ENCODE measurements around the gene NEUROG1.

NEUROG1 gene, protein sequence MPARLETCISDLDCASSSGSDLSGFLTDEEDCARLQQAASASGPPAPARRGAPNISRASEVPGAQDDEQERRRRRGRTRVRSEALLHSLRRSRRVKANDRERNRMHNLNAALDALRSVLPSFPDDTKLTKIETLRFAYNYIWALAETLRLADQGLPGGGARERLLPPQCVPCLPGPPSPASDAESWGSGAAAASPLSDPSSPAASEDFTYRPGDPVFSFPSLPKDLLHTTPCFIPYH

DNA sequence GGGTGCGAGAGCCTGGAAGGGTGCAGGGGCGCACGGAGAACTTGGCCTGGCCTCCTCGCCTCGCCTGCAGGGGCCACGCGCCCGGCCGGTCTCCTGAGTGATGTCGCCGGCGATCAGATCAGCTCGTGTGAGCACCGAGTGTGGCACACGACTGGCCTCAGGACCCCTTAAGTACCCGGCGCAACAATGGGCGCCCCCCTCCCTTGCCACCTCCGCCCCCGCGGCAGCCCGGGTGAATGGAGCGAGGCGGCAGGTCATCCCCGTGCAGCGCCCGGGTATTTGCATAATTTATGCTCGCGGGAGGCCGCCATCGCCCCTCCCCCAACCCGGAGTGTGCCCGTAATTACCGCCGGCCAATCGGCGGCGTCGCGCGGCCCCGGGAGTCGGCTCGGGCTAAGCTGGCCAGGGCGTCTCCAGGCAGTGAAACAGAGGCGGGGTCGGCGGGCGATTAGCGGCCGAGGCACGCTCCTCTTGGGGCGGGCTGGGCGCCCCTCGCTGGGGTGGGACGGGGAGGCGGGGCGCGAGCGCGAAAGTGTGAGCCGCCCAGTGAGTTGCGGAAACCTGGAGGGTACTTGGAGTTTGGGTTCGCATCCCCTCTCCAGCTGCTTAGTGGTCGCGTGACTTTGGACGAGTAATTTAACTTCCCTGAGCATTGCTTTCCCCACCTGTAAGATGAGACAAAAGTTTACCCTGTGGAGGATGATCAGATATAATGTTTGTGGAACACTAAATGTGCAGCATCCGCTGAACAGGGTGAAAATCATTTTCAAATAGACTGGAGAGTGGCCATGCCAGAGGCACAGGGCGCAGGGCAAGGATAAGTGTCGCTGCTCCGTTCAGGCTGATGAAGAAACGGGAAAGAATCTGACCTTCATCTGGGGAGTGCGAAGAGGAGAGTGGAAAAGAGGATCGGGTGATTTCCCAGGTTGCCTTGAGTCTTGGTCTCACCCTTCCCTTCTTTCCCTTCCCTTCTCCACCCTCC is at the start of gene NEUROG1:
NEUROG1 (minus strand) TSS at position 145 of the 982 bp plus-strand sequence. CDS start 274 bp downstream, outside the sequence.
- no peak for DNase-seq

DNA sequence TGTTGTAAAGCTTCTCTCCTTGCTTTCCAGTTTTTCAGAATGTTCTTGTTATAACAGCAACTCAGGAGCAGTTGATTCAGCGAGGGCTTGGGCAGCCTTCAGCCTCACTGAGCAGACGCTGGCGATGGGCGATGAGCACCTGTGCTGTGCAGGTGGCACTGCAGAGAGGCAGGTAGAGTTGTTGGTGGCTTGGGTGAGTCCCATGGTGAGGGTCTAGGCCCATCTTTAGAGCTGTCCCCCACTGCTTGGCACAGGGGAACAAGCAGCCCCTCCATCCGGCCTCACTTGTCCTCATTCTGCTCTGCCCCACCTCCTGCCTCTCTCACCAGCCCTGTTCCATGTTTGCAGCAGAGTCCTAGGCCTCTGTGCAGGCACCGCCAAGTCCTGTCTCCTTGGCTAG is 49.2 kb upstream of the NEUROG1 start:
- DNase-seq, result no peak

DNA sequence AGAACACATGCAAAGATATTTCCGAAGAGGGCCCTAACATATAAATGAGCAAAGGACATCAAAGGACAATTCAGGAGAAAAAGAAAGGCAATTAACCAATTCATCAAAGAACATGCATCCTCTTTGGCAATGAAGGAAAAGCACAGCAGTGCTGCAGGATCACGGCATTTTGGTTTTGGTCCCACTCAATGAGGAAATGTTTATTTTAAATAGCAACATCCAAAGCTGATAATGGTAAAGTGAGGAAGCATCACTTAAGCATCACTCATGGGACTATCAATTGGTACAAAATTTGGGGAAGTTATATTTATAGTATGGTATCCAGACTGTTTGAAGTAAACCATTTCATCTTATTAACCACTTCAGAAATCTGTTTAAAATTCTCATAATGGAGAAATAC is 48.5 kb upstream of the NEUROG1 start:
- DNase-seq, result no peak

GRCh38 chr5:135582099-135582781 is 46.5 kb upstream of the NEUROG1 start:
- no peak for DNase-seq

- no peak for DNase-seq
Measured at GRCh38 chr5:135578685-135579341, 43.0 kb upstream of the NEUROG1 start, which contains the start of gene CXCL14. TSS of gene CXCL14 (minus strand) at chr5:135578991. CDS start at chr5:135578778, 213 bp downstream.

- no peak for DNase-seq
Measured at GRCh38 chr5:135578305-135578684, 42.5 kb upstream of the NEUROG1 start.

DNA sequence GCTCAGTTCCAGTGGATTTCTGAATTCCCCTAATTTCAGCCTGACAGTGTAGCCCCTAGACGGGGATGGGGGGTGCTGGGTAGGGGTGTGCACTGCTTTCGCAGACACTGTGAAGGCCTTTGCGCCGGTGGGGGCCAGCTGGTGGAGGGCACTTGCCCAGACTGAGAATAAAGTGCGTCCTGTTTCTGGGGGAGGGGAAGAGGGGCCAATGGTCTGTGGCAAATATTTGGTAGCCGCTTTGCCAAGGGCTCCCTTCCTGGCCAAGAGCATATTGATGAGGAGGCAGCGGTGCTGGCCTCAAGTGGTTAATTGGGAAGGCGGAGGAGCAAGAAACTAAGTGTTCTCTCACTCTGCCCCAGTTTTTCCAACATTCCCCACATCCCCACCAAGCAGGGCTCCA is 41.7 kb upstream of the NEUROG1 start:
- no peak for DNase-seq

DNA sequence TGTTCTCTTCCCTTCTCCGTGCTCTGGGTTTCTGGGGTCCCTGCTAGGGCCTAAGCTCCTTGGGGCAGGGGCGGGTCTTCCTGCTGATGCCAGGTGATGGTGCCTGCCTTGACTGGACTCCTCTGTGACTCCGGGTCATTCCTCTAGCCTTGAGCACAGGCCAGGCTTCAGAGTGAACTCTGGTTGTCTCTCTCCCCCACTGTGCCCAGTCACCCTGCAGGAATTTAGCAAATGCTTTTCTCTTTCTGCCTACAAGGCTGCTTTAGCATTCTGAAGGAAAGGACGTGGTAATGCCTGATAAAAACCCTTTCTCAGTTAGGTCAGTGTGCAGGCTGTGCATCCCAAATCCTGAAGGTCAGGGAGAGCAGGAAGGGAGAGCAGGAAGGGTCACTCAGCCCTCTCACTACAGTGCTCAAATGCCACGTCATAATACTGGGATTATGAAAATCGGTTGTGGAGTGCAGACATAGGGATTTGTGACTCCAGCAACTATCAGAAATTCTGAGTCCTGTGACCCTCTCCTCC is 40.4 kb upstream of the NEUROG1 start:
- DNase-seq, result no peak

GRCh38 chr5:135574493-135574892 is 38.7 kb upstream of the NEUROG1 start:
- DNase-seq, result no peak

- DNase-seq, result no peak
Measured at GRCh38 chr5:135571902-135572301, 36.1 kb upstream of the NEUROG1 start.

GRCh38 chr5:135571066-135571609 is 35.4 kb upstream of the NEUROG1 start:
- no peak for DNase-seq

GRCh38 chr5:135570453-135570764 is 34.6 kb upstream of the NEUROG1 start:
- no peak for DNase-seq

- DNase-seq, result no peak
Measured at GRCh38 chr5:135569755-135570452, 34.1 kb upstream of the NEUROG1 start.

DNA sequence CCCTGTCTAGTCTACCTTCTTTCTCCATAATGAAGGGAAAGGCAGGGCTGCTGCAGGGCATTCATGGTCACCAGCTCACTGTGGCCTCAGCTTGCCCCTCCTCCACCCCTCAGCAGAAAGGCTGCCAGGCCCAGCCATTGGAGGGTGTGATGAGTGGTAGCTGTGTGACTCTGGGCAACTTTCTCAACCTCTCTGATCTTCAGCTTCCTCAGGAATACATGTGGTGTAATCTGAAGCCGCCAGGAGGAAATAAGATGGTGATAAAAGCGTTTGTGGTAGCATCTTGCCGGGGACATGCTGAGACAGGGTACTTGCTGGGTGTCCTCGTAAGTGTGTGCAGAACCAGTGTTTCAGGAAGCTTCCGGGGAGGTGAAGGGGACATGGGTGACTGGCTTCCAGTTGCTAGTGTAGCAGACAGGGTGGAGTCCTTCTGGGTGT is 33.2 kb upstream of the NEUROG1 start:
- DNase-seq, result no peak

DNA sequence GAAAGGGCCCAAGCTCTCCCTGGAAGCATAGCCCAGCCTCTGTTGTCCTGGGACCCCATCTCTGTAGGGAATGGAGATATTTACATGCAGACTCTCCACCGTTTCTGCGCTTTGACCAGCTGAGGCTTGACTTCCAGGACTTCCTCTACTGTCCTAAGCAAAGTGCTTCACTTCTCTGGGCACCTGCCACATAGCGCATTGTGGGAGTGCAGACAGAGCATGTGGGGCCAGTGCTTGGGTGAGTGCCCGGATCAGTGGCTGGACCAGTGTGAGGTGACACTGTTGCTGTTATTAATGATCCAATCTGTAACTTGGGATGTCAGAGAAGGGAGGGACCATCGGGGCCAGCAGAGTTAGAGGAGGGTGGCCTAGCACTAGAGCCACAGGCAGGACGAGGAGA is 32.5 kb upstream of the NEUROG1 start:
- DNase-seq, result no peak

GRCh38 chr5:135567661-135568060 is 31.9 kb upstream of the NEUROG1 start:
- no peak for DNase-seq

DNA sequence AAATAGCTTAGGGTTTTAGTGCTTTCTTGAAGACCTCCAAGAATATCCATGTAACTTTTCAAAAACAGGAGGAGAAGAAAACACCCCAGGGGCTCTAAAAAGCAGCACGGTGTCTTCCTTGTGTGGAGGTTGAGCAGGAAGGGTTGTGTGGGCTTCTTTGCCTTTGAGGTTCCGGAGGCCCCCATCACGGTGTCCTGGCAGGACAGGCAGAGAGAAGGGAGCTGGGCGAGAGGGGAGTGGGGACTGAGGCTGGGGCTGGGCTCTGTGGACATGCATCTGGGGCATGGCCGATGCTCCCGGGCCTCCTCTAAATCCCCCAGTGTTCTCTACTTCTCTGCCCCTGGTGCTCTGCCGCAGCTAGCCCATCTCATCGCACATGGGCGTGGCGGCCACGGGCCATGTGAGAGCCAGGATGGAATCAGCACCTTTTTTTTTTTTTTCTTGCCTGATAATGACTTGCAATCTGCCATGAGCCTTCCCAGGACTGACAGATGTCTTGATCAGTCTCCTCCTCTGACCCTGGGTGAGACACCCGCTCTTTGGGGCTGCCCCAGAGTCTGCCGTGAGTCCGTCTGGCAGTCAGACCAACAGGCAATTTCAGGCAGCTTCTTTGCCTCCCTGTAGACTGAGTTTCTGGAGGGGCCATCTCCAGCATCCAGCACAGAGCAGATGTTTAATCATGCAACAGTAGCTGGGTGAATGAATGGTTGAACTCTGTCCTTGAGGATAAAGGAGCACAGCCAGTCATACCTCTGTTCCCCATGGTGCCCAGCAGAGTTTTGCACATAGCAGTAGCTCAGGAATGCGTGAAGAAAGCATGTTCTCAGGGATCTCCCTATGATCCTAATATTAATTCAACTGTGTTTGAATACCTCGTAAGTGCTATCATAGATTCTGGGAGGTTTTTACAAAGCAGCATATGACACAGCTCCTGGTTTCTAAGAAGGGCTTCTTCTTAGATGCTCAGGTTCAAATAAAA is 30.9 kb upstream of the NEUROG1 start:
- no peak for DNase-seq

DNA sequence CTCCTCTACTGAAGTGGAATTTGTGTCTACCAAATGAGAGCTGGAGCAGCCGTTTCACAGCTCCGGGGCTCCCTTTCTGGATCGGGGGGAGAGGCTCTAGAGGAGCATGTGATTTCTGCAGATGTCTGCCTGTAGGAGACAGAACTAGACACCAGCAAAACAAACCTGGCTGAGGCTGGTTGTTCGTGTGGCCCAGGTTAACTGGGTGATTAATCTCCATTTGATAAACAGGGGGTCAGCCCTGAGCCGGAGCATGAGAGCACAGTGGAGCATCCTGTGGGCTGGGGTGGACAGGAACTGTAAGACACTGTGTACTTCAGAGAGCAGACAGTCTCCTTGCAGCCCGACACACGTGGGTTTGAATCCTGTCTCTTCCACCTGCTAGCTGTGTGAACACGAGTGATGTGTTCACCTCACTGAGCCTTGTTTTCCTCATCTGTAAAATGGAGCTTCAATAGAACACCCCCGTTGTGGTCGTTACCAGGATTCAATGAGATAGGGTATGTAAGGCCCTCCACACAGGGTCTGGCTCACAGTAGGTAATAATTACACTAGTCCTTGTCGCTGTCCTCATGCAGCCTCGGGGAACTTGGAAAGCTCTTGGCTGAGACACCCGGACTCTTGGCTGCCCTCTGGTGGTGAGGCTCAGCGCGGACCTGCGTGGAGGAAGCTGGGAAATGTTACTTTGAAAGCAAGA is 30.1 kb upstream of the NEUROG1 start:
- peak; percentile 43 to 64 for DNase-seq

DNA sequence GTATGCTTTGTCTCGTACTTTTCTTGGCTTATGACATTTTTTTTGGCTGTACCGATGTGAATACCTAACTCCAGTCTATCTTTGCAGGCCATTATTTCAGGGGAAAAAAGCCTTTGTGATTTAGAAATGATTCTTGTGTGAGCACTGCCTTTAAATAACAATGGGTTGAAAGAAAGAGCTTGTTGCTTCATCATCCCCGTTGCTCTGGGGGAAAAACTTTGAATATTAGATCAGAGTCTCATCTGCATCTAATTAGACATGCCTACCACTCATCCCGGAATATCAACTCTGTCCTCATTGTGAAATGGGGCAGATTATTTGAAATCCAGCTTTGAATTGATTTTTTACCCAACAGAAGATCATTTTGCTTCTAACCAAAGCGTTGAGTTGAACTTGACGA is 29.5 kb upstream of the NEUROG1 start:
- DNase-seq, result no peak

DNA sequence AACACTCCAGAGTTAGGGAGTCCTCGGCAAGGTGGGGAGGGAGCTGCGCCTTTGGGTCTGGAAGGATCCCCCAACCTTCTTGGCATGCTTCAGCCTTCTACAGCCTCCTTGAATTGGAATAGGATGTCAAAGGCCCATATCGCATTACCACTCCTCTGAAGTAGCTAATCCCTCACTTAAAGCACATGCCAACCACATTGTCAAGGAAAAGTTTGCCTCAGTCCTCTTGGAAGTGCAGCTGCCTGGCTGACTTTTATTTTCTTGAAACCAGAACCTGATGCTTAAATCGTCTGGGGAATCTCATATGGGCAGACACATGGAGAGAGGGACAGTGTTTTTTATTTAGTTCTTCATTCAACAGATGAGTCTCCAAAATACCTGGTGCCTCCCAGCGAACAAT is 28.6 kb upstream of the NEUROG1 start:
- DNase-seq, result no peak

All from activated CD4-positive, alpha-beta T cell treated with anti-CD3 and anti-CD28 coated beads for 4 hours (primary cell).